ENCODE measurements around the gene MAP2K4.
"Not testable (repeated sequence)": the region's sequence is repeated elsewhere in the genome, so short reads cannot be mapped to it uniquely, and the experiment has no call there.

Gene MAP2K4

DNA sequence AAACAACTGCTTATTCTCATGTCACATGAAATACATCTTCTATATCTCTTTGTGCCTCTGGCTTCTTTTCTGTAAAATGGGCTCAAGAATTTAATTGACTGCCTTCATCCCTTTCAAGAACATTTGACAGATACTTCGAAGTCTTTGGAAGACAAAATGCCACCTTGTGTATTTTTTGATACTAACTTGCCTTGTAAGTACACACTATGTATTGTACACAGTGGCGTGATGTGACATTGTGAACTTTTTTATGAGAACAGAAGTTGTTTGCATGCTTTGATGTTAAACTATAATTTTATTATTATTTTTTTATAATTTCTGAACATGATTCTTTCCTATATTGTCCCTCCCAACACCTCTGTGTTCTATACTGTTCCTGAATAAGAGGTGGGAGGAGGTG lies 73.7 kb downstream of the MAP2K4 start:
- DNase-seq, result no peak

- no peak for DNase-seq
These were observed 74.8 kb downstream of the MAP2K4 start for GRCh38 chr17:12095522-12095921.

GRCh38 chr17:12097326-12097725 lies 76.6 kb downstream of the MAP2K4 start:
- no peak for DNase-seq

GRCh38 chr17:12098568-12098967 lies 77.9 kb downstream of the MAP2K4 start:
- no peak for DNase-seq

GRCh38 chr17:12099412-12099811 lies 78.7 kb downstream of the MAP2K4 start:
- no peak for DNase-seq

DNA sequence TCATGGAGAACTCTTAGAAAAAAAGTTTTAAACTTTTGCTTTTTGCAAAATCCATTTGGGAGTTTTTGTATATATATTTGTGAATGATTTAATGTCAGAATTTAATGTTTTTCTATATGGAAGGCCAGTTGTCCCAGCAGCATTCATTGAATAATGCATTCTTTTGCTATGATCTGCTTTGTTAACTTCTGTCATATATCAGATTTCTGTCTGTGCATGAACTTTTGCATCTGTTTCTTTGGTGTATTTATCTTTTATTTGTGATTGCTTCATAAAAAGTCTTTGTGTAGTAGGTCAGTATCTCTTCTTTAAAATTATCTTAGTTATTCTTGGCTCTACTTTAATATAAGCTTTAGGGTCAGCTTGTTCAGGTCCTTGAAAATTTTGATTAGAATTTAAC lies 84.2 kb downstream of the MAP2K4 start:
- no peak for DNase-seq

DNA sequence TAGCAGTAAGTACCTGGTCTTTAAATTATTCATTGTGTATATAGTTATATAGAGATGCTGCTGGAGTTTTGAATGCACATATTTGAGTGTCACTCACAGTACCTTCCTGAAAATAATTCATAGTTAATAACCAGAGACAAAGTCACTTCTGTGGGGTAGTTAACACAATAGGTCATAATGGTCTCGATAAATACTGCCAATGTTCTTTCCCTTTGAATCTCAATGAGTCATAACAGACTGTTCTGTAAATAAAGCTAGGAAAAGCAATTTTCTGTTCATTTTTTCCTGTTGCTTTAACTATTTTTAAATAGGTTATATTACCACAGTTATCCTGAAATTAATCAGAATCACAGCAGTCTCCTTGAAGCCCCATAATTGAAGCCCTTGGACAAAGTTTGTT lies 87.2 kb downstream of the MAP2K4 start:
- no peak for DNase-seq

DNA sequence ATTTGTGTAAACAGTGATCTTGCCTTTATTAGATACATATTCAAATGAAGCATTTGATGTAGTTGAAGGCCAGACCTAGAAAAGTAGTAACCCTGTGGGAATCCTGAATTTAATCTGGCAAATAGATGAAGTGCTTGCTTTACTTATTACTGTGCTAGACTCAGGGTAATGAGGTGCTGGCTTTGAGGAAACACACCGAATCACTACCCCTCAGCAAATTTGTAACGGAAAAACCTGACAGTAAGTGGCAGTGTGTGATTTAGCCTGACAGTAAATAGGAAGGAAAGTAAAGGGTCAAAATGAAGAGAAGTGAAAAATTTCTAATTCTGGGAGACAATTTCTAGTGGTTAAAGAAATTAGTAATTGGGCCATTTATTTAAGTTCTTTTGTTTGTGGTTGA lies 90.2 kb downstream of the MAP2K4 start:
- no peak for DNase-seq

DNA sequence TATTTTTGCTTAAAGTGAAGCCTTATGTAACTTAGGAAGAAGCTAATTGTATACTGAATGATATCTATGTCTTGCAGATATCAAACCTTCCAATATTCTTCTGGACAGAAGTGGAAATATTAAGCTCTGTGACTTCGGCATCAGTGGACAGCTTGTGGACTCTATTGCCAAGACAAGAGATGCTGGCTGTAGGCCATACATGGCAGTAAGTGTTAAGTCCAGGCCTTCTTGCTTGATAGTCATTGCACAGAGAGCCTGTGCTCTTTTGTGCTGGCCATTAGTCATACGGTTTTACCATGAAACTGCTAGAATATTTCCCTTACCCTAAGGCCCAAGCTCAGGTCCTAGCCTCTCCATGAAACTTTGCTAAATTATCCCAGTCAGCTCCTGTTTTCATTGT lies 92.5 kb downstream of the MAP2K4 start:
- no peak for DNase-seq

- DNase-seq, result no peak
These were observed 94.2 kb downstream of the MAP2K4 start for GRCh38 chr17:12114686-12115418.

DNA sequence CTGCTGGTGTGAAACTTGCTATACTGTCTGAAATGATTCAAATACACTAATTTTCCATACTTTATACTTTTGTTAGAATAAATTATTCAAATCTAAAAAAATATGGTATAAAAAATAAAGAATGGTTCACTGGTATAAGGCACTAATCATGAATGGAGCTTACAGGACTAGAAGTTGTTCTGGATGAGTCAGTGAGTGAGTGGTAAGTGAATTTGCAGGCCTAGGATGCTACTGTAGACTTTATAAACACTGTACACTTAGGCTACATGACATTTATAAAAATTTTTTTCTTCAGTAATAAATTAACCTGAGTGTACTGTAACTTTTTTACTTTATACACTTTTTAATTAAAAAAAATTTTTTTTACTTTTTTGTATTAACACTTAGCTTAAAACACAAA lies 95.5 kb downstream of the MAP2K4 start:
- no peak for DNase-seq

- DNase-seq, result no peak
These were observed 97.9 kb downstream of the MAP2K4 start for GRCh38 chr17:12118617-12119016.

- DNase-seq, result no peak
These were observed 101.4 kb downstream of the MAP2K4 start for GRCh38 chr17:12122075-12122474.

DNA sequence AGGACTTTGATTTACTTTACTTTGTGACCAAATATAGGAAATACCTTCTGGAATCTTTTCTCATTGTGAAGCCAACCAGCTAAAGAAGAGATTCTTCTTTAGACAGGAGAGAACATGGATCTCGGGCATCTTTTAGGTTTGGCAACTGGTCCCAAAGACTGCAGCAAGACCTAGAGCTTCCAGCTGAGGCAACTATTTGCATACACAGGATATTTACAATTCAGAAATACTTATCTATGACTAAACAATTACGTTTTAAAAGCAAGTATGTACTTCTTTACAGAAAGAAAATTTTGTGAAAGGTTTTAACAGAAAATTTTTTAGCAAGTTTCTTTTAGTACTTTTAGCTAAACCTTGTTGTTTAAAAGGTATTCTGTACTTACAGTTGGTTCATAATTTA lies 106.5 kb downstream of the MAP2K4 start:
- DNase-seq, result no peak

GRCh38 chr17:12127667-12128066 lies 107.0 kb downstream of the MAP2K4 start:
- DNase-seq, result no peak

GRCh38 chr17:12128946-12129345 lies 108.3 kb downstream of the MAP2K4 start:
- no peak for DNase-seq

DNA sequence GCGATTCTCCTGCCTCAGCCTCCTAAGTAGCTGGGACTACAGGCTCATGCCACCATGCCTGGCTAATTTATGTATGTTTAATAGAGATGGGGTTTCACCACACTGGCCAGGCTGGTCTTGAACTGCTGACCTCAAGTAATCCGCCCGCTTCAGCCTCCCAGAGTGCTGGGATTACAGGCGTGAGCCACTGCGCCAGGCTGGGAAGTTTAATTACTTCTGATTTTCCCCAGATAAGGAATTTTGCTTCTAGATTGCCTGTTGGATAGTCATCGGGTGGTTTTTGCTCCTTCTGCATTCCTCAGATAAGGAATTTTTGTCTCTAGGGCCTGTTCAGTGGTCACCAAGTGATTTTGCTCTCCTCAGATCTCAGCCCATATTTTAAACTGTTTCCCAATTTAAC lies 112.5 kb downstream of the MAP2K4 start:
- DNase-seq, result no peak

GRCh38 chr17:12134101-12134500 lies 113.4 kb downstream of the MAP2K4 start:
- no peak for DNase-seq

GRCh38 chr17:12134587-12134986 lies 113.9 kb downstream of the MAP2K4 start:
- no peak for DNase-seq

- no peak for DNase-seq
These were observed 115.6 kb downstream of the MAP2K4 start for GRCh38 chr17:12136243-12136642.

DNA sequence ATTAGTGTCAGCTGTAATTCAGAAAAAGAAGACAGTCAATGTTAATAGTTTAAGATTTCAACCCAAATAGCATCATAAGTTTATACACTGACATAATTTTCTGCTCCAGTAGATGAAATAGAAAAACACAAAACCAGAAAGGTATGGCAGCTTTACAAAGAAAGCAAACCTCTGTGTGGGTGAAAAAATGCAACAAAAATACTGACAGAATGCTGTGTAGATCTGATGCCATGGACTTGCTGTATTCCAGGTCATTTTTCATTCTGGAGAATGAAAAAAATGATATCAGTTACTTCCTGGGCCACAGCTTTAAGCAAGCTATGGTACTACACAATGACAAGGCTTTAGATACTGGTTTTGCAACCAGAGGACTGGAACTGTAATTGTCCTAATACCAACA lies 116.0 kb downstream of the MAP2K4 start:
- DNase-seq, result no peak

DNA sequence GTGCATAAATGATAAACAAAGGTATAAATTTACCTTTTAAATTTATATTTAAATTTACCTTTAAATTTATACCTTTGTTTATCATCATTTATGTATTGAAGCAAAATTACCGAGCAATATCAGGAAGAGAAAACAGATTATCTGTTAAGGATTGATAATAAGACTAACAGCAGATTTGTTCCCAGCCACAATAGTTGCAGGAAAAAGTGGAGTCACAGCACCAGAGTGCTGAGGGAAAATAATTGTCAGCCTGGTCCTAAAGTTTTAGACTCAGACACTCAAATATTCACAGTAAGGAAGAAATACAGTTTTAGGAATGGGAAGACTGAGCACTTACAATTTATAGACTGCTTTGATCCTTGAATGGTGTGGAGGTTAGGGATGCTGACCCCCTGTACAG lies 117.2 kb downstream of the MAP2K4 start:
- DNase-seq, result no peak

GRCh38 chr17:12140685-12141084 lies 120.0 kb downstream of the MAP2K4 start:
- DNase-seq, result no peak

GRCh38 chr17:12162187-12162586 lies 141.5 kb downstream of the MAP2K4 start:
- DNase-seq, result not testable (repeated sequence)

- no peak for DNase-seq
These were observed 143.4 kb downstream of the MAP2K4 start for GRCh38 chr17:12164085-12164484.

Measured in suppressor macrophage (primary cell).